Activated T-helper 1 cell treated with Interleukin-2 at 50 U/mL for 16 hours (primary cell): ENCODE results near the gene FBXO7.
"Not testable (repeated sequence)": the region's sequence is repeated elsewhere in the genome, so short reads cannot be mapped to it uniquely, and the experiment has no call there.

Experiments
- DNase-seq: peaks from one replicate; pipeline ENCODE4 v3.0.0-alpha.2; 2020; ENCODE audit warnings: low read depth

FBXO7 gene

GRCh38 chr22:32474635-32475467, at the start of gene FBXO7:
Gene FBXO7 (plus strand): TSS chr22:32474811. CDS start chr22:32475003, 192 bp downstream.
- DNase-seq, result peak; percentile 77

GRCh38 chr22:32426881-32427280, 47.7 kb upstream of the FBXO7 start:
- DNase-seq, result no peak

- no peak for DNase-seq
Measured at GRCh38 chr22:32430352-32430751, 44.3 kb upstream of the FBXO7 start.

- no peak for DNase-seq
Measured at GRCh38 chr22:32444068-32444467, 30.5 kb upstream of the FBXO7 start.

- no peak for DNase-seq
Measured at GRCh38 chr22:32446321-32446720, 28.3 kb upstream of the FBXO7 start.

GRCh38 chr22:32448980-32449379, 25.6 kb upstream of the FBXO7 start:
- no peak for DNase-seq

GRCh38 chr22:32457031-32457430, 17.6 kb upstream of the FBXO7 start:
- DNase-seq, result no peak

- no peak for DNase-seq
Measured at GRCh38 chr22:32462452-32462851, 12.2 kb upstream of the FBXO7 start.

- DNase-seq, result no peak
Measured at GRCh38 chr22:32465661-32466060, 8.9 kb upstream of the FBXO7 start.

GRCh38 chr22:32466496-32466895, 8.1 kb upstream of the FBXO7 start:
- no peak for DNase-seq

- DNase-seq, result no peak
Measured at GRCh38 chr22:32469799-32470212, 4.8 kb upstream of the FBXO7 start.

GRCh38 chr22:32473388-32473952, 1.1 kb upstream of the FBXO7 start:
- no peak for DNase-seq

- DNase-seq, result no peak
Measured at GRCh38 chr22:32475468-32476010, 928 bp downstream of the FBXO7 start.

- DNase-seq, result no peak
Measured at GRCh38 chr22:32476281-32477195, 1.9 kb downstream of the FBXO7 start.

- DNase-seq, result no peak
Measured at GRCh38 chr22:32477596-32477995, 3.0 kb downstream of the FBXO7 start.

GRCh38 chr22:32478552-32478951, 3.9 kb downstream of the FBXO7 start:
- DNase-seq, result not testable (repeated sequence)

- no peak for DNase-seq
Measured at GRCh38 chr22:32478994-32479393, 4.4 kb downstream of the FBXO7 start.

- no peak for DNase-seq
Measured at GRCh38 chr22:32480238-32480637, 5.6 kb downstream of the FBXO7 start.

- no peak for DNase-seq
Measured at GRCh38 chr22:32482708-32483107, 8.1 kb downstream of the FBXO7 start.

- DNase-seq, result no peak
Measured at GRCh38 chr22:32486656-32487390, 12.2 kb downstream of the FBXO7 start.

GRCh38 chr22:32487461-32487860, 12.8 kb downstream of the FBXO7 start:
- no peak for DNase-seq

- no peak for DNase-seq
Measured at GRCh38 chr22:32489377-32489776, 14.8 kb downstream of the FBXO7 start.
